Measurements from ENCODE around the gene SHISAL2A. TPM values are rescaled to one million over a fixed set of nuclear protein-coding genes. Genes with fewer than 3 reads are reported as not detected.

Gene SHISAL2A
- polyA plus RNA-seq, 3 donors, result 0.03 to 0.28 TPM; not detected in 1

DNA sequence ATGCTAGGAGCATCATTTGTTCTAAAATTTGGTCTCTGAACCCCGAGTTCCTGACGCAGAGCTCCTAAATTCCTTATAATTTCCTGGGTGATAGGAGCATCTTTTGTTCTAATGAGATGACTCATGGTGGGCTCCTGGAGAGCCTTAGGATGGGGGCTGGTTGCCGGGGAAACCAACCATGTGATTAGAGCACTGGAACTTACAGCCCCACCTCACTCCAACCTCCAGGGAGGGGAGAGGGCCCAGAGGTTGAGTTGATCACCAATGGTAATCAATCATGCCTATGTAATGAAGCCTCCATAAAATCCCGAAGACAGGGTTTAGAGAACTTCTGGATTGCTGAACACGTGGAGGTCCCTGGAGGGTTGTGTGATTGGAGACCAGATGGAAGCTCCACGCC lies 7.7 kb downstream of the SHISAL2A start:
- no peak overlapping the region for H3K4me3 ChIP-seq (replicated peaks in 1 of 3; ENCODE audit: low read depth in 2 of 3, low read length in 3 of 3)
- no peaks in the 10 kb centered on the region for H3K9me3 ChIP-seq (replicated peaks in 1 of 2; ENCODE audit: control insufficient read depth in 1 of 2, insufficient read depth in 1 of 2, low read length in 2 of 2)
- H3K4me2 ChIP-seq (replicated peaks; ENCODE audit: extremely low read depth, low read length, poor library complexity, severe bottlenecking), result no peak overlapping the region
- H3K27ac ChIP-seq (ENCODE audit: low read depth in 1 of 2, low read length in 2 of 2), result no peak overlapping the region
- peaks cover 24 to 32% of the 10 kb centered on the region in 2 donors for H3K4me1 ChIP-seq (ENCODE audit: control insufficient read depth in 1 of 2, insufficient read depth in 2 of 2, low read length in 2 of 2)
- no peak overlapping the region for H3K27ac Mint-ChIP-seq
- WGBS (ENCODE audit: insufficient coverage), result no CpG with 5 or more reads among the region's 6 CpGs
- no peak overlapping the region for H2AFZ ChIP-seq (ENCODE audit: insufficient read depth, low read depth, low read length, poor library complexity, severe bottlenecking)
- no peaks in the 10 kb centered on the region for H4K20me1 ChIP-seq (ENCODE audit: insufficient read depth, low read length)
- no peaks in the 10 kb centered on the region for H3K36me3 ChIP-seq (replicated peaks in 1 of 2; ENCODE audit: control insufficient read depth in 1 of 2, insufficient read depth in 2 of 2, low read length in 2 of 2)
- H3K4me3 Mint-ChIP-seq, result no peak overlapping the region
- peaks cover 0 to 4% (median 1%) of the 10 kb centered on the region in 3 donors for H3K27me3 Mint-ChIP-seq (ENCODE audit: low read depth in 3 of 3)
- no peaks in the 10 kb centered on the region for H3K27me3 ChIP-seq (ENCODE audit: control insufficient read depth in 2 of 2, insufficient read depth in 2 of 2, low read length in 2 of 2)
- intact Hi-C loops (cut with micrococcal nuclease), result no loop called here
- no peak for DNase-seq
- H3K4me1 Mint-ChIP-seq, result peaks cover 35% of the 10 kb centered on the region
- H3K9ac ChIP-seq (ENCODE audit: insufficient read depth, low read length, poor library complexity, severe bottlenecking), result no peak overlapping the region
- H3K9me3 Mint-ChIP-seq, result peaks cover 0 to 4% (median 0%) of the 10 kb centered on the region in 7 donors
- H3K79me2 ChIP-seq (ENCODE audit: insufficient read depth, low read length), result no peaks in the 10 kb centered on the region
- TF ChIP-seq, protein P1, sequence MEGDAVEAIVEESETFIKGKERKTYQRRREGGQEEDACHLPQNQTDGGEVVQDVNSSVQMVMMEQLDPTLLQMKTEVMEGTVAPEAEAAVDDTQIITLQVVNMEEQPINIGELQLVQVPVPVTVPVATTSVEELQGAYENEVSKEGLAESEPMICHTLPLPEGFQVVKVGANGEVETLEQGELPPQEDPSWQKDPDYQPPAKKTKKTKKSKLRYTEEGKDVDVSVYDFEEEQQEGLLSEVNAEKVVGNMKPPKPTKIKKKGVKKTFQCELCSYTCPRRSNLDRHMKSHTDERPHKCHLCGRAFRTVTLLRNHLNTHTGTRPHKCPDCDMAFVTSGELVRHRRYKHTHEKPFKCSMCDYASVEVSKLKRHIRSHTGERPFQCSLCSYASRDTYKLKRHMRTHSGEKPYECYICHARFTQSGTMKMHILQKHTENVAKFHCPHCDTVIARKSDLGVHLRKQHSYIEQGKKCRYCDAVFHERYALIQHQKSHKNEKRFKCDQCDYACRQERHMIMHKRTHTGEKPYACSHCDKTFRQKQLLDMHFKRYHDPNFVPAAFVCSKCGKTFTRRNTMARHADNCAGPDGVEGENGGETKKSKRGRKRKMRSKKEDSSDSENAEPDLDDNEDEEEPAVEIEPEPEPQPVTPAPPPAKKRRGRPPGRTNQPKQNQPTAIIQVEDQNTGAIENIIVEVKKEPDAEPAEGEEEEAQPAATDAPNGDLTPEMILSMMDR (IDR thresholded peaks at IDR 0.05), result no peak
- peaks cover 0 to 7% of the 10 kb centered on the region in 2 donors for H3K36me3 Mint-ChIP-seq

DNA sequence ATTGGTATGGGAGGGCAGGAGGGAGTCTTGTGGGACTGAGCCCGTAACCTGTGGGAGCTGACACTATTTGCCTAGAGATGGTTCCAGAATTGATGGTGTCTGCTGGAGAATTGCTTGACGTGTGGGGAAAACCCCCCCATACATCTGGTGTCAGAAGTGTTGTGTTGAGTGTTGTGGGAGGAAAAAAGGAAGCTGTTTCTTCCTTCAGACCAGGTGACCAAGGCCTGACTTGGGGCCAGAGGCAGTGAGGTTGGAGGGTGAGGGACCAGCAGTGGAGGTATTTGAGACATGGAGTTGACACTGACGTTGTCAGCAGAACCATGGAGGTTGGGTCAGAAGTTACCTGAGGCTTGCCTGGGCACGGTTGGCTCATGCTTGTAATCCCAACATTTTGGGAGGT lies 8.3 kb downstream of the SHISAL2A start:
- no peaks in the 10 kb centered on the region for H4K20me1 ChIP-seq (ENCODE audit: insufficient read depth, low read length)
- peak; percentile 11 to 49 (median 46) for DNase-seq
- no peak overlapping the region for H2AFZ ChIP-seq (ENCODE audit: insufficient read depth, low read depth, low read length, poor library complexity, severe bottlenecking)
- intact Hi-C loops (cut with micrococcal nuclease), result no loop called here
- peaks cover 0 to 4% (median 1%) of the 10 kb centered on the region in 3 donors for H3K27me3 Mint-ChIP-seq (ENCODE audit: low read depth in 3 of 3)
- H3K9me3 ChIP-seq (replicated peaks in 1 of 2; ENCODE audit: control insufficient read depth in 1 of 2, insufficient read depth in 1 of 2, low read length in 2 of 2), result no peaks in the 10 kb centered on the region
- H3K4me2 ChIP-seq (replicated peaks; ENCODE audit: extremely low read depth, low read length, poor library complexity, severe bottlenecking), result no peak overlapping the region
- peaks cover 0 to 4% (median 0%) of the 10 kb centered on the region in 7 donors for H3K9me3 Mint-ChIP-seq
- peaks cover 31% of the 10 kb centered on the region for H3K4me1 Mint-ChIP-seq
- peak overlapping the region in 4 of 7 donors; percentile 1 to 67 (median 42) for H3K27ac Mint-ChIP-seq
- no peaks in the 10 kb centered on the region for H3K79me2 ChIP-seq (ENCODE audit: insufficient read depth, low read length)
- no peaks in the 10 kb centered on the region for H3K27me3 ChIP-seq (ENCODE audit: control insufficient read depth in 2 of 2, insufficient read depth in 2 of 2, low read length in 2 of 2)
- peaks cover 24 to 26% of the 10 kb centered on the region in 2 donors for H3K4me1 ChIP-seq (ENCODE audit: control insufficient read depth in 1 of 2, insufficient read depth in 2 of 2, low read length in 2 of 2)
- no peak overlapping the region for H3K4me3 Mint-ChIP-seq
- no peak overlapping the region for H3K4me3 ChIP-seq (replicated peaks in 1 of 3; ENCODE audit: low read depth in 2 of 3, low read length in 3 of 3)
- no peak overlapping the region for H3K9ac ChIP-seq (ENCODE audit: insufficient read depth, low read length, poor library complexity, severe bottlenecking)
- TF ChIP-seq, protein P1 (IDR thresholded peaks at IDR 0.05), result no peak
- peaks cover 0 to 7% of the 10 kb centered on the region in 2 donors for H3K36me3 Mint-ChIP-seq
- H3K27ac ChIP-seq (ENCODE audit: low read depth in 1 of 2, low read length in 2 of 2), result no peak overlapping the region
- H3K36me3 ChIP-seq (replicated peaks in 1 of 2; ENCODE audit: control insufficient read depth in 1 of 2, insufficient read depth in 2 of 2, low read length in 2 of 2), result no peaks in the 10 kb centered on the region
- 75% methylated on average over 2 of the region's 4 CpGs for WGBS (ENCODE audit: insufficient coverage)

Measured in CD14-positive monocyte (primary cell).